PFSK-1 (cell line): Measurements from ENCODE around the gene SBSN.

Experiments used
- FOXP2 ChIP-seq: optimal IDR thresholded peaks from 2 replicates; pipeline ENCODE3; 2011; ENCODE audit warnings: borderline replicate concordance, control low read depth, inconsistent platforms; ENCODE audit not compliant: insufficient read depth; ENCODE audit errors: extremely low read length, extremely low read depth
- POLR2AphosphoS5 ChIP-seq: IDR thresholded peaks from 2 replicates; pipeline ENCODE4 v1.6.1; 2012; ENCODE audit warnings: low read depth, mild to moderate bottlenecking, control low read depth, low read length, moderate library complexity

DNA sequence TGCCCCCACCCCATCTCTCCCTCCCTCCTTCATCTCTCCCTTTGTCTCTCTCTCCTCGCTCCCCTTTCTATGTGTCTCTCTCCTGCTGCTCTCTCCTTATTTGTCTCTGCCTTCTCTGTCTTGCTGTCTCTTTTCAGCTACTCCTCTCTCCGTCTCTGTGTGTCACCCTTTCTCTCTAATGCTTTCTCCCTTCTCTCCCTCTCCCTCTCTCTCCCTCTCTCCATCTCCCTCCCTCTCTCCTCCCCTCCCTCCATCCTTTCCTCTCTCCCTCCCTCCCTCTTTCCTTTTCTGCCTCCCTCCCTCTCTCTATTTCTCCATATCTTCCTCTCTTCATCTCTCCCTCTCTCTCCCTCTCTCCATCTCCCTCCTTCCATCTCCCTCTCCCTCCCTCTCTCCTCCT is 34.7 kb upstream of the SBSN start:
- no peak for TF ChIP-seq FOXP2
- TF ChIP-seq POLR2AphosphoS5: no peak
